GM19463 (cell line): Measurements from ENCODE around the gene SP140L.
"Not testable (repeated sequence)": the region's sequence is repeated elsewhere in the genome, so short reads cannot be mapped to it uniquely, and the experiment has no call there.

Experiments
- ATAC-seq: cut with Tn5 transposase; IDR thresholded peaks from one replicate; pipeline ENCODE4 v1.9.1; 2021; ENCODE audit warnings: mild to moderate bottlenecking, moderate library complexity; ENCODE audit not compliant: unreplicated experiment

The SP140L gene

DNA sequence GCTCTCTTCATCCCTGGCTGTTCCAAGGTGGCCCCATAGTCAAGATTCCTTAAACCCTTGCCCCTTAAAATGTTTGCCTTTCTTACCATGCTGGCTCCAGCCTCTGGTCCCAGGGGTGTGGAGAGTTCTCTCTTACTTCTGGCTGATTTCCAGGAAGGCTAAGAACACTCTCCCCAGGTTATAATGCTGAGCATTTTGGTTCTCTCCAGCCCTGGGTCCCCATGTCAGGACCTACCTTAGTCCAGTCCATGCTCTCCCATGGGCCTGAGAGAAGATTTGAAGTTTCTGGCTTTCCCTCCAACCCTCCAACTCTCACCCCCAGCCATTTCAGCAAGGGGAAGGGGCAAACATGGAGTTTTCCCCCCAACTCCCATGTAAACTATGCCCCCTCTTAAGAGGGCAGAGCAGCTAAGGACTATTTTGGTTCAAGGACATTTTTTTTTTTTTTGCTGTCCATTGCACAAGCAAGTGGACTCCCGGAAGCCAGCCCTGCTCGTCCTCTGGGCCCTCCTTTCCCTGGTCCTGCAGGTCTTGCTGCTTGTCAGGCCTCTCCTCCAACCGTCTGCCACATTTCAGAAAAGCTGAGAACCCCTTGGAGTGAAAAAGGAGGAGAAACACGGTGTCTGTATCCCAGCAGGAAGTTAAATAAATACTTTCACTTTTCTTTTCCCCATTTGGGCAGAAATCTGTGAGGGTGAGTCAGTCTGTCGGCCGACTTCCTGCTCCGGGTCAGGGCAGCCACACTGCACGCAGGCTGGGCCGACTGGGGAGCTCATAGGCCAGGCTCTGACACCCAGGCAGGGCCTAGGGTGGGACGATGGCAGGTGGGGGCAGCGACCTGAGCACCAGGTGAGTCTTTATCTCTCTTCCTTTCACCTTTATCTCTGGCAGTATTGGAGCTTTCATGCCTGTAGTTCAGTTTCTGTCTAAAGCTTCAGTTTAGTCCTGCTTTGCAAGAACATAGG is at the start of gene SP140L:
Gene SP140L (plus strand): TSS at position 741 of the 965 bp plus-strand sequence. CDS start 77 bp downstream, at position 818.
- peak; percentile 92 for ATAC-seq

DNA sequence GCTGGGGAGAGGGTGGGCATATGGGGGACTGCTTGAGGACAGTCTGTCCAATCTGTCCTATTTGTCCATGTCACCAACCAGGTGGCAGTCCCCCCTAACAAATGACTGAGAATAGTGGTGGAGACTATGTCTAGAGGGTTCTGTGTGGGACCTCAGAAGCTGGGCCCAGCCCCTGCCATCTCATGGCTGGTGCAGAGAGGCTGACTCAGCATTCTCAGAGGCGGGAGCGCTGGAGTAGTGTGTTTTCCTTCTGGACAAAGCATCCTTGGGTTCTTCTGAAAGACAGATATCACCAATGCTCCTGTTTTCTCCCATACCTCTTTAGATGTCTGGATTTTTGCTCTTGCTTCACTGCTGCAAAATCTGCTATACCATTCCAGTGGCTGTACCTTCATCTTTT is 44.1 kb upstream of the SP140L start:
- no peak for ATAC-seq

DNA sequence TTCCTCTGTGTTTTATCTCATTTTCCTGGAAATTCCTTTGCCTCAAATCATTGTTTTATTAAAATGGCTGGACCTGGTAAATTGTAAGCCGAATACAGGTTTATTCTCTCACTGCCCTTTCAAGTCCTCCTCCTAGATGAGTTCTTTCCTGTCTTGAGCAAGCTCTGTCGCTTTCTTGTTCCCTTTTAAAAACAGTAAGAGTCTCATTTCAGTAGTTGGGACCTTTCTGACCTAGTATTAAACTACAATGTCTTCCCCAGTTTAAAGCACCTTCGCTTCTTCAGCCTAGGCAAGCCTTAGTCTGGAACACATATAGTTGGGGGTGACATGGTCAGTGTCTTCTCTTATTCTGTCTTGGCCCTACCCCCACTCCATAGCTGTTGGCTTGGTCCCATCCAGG is 40.9 kb upstream of the SP140L start:
- no peak for ATAC-seq

DNA sequence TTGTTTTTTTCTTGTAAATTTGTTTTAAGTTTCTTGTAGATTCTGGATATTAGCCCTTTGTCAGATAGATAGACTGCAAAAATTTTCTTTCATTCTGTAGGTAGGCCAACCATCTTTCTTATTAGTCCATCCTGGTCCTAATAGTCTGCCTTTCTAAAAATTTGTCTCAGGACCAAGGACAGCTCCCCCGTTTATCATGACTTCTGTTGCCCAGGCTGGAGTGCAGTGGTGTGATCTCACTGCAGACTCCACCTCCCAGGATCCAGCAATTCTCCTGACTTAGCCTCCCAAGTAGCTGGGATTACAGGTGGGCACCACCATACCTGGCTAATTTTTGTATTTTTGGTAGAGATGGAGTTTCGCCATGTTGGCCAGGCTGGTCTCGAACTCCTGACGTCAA is 37.7 kb upstream of the SP140L start:
- not testable (repeated sequence) for ATAC-seq

DNA sequence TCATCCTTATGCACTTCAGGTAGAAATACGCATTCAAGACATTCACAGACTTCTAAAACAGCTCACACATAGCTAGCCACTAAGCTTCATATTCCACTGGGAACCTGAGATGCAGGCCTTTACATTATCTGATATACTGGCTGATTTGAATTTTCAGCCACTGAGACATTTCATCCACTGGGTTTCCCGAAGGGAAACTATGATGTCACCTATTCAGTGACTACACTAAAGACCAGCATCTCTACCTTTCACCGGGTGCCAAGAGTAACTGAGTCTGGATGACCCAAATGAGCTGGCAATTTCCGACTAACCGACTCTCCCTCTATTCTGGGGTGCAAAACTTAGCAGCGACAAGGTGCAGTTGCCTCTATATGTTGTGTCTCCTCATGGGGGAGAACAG is 31.8 kb upstream of the SP140L start:
- no peak for ATAC-seq

DNA sequence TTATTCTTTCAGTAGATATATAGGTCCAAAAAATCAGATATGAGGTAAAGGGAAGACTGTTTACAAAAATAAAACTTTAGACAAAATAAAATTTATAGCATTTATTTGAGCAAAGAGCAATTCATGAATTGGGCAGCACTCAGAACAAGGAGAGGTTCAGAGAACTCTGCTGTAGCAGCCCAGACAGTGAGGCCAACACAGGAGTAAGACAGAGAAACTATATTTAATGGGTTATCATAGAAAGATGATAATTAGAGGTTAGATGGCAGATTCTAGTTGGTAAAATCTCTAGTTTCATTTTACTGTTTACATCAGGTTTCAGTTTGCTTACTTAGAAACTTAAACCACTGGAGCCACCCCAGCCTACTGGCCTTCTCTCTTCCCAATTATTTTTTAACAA is 30.1 kb upstream of the SP140L start:
- no peak for ATAC-seq

DNA sequence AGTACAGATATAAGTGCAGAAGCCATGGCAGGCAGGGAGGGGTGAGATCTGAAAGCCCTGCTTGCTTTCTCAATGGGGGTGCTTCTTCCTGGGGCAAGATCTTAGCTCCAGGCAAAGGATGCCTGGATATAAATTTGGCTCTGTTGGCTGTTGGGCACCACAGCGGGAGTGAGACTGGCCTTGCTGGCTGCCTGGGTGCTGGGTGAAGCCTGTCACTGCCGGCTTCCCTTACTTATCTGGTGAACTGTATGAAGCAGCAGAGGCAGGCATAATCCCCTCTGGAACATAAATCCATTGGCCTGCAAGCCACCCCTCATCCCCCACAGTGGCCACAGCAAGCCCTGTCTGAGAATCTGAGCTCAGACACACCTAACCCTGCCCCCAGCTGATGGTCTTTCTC is 27.4 kb upstream of the SP140L start:
- no peak for ATAC-seq

DNA sequence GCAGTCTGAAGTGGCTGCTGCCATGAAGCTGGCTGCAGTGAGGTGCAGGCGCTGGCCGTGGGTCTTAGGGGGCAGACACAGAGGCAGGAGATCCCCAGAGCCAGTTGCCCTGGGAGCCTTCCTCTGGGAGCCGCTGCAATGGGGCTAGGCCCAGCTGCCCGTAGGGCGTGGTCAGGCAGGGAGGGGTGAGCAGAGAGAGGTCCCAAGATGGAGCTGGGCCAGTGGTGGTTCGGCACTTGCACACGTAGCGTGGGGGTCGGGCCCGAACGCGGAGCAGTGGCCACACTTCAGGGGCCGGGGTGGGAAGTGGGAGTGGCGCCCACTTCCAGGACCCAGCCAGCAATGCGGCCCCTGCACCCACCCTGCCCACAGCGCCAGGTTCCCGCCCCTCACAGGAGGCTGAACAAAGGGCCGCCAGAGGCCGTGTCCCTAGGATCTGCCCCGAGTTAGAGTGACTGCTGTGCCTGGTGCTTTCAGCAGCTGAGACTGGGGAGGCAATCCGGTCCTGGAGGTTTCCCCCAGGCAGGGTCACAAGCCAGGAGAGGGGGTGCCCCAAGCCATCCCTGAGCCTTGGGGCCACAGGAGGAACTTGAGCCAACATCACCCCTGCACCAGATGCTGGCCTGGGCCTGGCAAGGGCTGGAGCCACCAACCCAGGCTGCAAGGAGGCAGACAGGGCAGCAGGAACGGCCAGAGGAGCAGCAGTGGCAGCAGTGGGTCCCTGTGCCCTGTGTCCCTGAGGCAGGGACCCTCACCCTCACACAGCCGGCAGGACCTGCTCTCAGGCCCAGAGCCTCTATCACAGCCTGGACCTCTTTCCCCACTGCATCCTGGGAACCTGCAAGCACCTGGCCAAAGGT is 21.3 kb upstream of the SP140L start:
- no peak for ATAC-seq

DNA sequence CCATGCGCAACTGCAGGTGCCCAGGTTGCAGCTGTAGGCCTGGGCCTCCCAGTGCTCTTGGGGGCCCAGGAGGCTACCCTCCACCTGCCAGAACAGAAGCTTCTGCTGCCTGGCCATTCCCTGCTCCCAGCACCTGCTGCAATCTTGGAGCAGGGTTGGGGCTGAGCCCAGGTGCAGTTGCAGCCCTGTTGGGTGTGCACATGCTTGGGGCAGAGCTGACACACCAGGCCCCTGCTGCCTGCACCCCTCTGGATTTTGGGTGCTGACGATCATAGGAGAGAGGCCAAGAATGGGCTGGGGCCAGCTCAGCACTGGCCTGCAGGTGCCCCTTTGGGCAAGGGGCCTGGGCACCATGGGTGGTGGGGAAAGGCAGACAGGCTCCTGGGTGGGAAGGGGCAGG is 20.5 kb upstream of the SP140L start:
- ATAC-seq, result no peak

DNA sequence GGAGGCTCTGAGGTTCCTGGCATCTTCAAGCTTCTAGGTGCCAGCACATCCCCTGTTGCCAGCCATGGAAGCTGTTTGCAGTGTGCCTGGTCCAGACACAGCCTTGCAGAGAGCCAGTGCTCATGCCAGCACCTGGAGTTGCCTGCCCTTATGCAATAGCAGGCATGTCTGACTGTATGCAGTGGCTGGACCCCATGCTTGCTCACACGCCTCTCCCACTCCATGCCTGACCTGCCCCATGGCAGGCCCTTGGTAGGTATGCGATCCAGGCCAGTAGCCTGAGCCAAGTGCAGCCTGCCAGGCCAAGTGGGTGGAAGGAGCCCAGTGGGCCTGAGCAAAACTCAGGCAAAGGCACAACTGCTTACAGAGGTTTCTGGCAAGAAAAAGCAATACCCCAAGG is 19.5 kb upstream of the SP140L start:
- ATAC-seq, result no peak

DNA sequence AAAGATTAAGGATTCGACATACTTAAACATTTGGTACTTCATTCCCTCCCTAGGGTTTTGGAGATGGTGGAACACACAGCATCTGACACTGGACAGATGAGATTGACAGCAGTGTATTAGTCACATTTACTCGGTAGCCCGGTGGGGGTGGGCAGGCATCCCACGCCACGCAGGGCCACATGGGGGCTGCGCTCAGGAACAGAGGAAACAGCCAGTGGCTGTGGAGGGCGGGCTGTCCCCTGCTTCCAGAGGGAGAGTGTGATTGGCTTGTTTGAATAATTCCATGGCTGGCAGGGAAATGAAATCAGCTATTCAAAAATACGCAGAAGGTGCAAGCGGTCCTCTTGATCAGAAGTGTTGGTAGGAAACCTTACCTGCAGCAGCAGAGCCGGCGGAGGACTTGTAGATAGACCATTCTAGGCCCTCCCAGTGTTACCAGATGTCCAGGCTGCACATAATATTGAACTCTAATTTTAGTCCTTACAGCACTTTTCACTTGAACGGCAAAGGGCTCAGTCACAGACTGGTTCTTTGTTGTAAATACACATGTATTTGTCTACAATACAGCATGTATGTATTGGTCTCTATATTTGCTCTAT is 18.5 kb upstream of the SP140L start:
- ATAC-seq, result no peak

DNA sequence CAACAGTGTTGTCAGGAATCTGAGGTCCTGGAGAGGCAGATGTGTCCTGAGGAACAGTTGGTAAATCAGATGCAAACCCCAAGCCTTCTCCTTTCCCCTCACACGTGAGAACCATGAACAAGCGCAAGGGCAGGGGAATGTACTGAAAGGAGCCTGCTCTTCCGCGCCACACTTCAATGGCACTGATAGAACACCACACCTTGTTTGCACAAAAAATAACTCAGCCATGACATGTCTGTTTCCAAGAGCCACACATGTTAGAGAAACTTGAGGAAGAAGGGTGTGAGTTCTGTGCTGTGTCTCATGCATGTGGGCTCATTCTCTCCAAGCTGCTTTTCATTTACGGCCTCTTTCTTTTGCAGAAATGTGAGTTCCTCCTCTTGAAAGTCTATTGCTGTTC is 16.2 kb upstream of the SP140L start:
- ATAC-seq, result not testable (repeated sequence)

DNA sequence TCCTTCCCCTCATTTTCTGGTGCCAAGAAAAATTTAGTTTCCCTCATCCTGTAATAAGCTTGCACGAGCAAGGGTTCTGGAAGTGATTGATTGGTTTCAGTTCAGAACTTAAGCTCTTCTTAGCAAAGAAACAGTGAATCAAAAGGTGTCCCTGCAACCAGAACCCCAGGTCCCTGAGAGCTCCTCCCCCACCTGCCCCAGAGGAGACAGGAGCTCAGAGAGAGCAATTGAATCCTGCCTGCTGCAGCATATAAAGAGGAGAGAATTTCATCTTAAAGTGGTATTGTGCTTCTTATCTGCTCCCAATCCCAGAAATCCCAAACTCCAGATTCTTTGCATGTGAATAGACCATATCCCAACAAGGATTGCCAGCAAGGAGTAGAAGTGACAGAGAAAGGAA is 15.4 kb upstream of the SP140L start:
- ATAC-seq, result not testable (repeated sequence)

DNA sequence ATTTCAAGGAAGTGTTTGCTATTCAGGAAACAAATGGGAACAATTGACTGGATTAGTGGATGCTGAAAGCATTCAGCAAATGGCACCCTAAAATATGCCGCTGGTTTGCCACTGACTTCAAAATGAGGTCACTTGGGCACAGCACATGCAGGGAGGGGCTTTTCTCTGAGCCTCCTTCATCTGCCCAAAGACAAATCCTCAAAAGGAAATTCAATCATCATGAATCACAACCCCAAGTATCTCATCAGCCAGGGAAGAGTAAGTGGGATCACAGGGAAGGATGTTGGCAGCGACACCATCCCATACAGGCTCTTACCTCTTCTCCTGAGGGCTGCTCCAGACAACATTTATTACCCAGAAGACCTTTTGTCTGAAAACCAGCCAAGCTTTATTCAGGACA is 14.4 kb upstream of the SP140L start:
- no peak for ATAC-seq

DNA sequence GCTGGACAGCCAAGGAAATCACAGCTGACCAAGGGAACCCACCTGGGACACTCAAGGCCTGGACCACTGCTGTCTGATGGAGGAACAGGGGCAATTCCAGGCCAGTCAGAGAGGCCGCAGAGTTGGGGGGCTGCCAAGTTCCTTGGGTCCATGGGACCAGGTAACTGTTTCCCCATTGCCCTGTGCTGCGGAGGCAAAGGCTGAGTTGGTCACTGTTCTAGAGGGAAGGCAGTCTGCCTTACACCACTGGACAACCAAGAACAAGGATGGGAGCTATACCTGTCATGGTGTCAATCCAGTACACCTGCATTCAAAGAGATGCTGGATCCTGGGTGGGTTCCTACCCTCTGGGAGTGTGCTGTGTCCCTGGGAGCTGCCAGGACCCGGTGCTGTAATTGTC is 9.6 kb upstream of the SP140L start:
- no peak for ATAC-seq

DNA sequence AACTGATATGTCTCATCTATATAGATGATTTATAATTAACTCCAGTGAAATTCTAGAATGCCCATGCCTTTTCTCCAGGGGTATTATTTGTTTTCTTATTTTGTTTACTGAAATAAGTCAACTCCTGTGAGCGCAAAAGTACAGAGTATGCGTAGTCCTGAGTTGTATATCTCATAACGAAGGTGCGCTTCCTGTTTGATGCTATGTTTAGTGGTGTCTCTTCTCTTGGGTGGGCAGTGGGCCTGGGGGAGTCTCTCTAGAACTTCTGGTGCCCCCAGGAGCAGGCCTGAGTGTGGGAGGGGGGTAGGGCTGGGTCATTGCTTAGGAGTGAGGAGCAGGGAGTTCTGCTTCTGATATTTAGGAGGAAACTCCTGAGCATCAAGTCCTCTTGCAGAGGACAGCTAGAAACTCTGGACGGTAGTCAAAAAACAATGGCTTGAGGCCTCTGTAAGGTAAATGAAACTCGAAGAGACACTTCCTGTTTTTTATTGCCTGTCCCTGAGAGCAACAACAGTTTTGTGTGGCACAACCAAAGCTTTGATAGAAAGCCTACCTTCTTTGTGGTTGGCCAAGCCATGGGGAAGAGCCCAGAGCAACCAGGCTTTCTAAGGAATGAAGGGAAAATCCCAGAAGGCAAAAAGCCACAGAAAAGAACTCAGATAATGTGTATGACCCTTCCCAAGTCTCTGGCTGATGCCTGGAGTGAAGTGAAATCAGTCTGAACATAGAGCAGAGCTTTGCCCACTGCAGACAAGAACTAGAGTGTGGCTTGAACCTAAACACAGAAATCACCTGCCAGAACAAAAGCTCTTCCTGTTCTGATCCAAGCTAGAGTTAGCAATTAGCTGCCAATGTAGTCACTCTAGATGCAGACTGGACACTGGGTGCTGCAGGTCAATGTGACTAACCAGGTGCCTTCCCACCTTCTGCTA is 8.5 kb upstream of the SP140L start:
- peak; percentile 30 for ATAC-seq

DNA sequence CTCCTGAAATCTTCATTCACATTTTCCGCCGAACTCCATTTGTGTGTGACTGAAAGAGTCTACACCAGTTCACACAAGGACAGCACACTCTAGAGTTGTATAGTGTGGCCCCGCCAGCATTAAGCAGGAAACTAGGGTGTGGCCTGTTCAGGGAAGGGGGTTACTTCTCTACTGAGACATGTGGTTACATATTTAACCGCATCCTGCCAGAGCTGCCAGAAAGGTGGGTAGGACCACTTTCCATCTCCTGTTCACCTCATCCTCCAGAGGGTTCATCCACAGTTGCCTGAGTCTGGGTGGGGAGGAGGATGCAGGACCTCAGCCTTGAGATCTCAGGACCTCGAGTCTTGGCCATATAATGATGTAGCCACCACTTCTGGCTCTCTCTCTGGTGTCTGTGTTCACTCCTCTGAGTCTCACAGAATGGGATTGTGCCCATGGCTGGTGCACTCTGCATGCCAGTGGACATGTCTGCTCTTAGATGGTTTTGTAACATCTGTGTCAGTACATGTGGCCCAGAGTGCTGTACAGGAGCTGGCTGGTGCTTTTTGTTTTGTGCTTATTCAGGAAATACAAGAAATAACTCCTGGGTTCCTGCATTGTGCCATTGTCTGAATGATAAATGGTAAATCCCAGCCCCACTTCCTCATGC is 7.7 kb upstream of the SP140L start:
- ATAC-seq, result peak; percentile 82

DNA sequence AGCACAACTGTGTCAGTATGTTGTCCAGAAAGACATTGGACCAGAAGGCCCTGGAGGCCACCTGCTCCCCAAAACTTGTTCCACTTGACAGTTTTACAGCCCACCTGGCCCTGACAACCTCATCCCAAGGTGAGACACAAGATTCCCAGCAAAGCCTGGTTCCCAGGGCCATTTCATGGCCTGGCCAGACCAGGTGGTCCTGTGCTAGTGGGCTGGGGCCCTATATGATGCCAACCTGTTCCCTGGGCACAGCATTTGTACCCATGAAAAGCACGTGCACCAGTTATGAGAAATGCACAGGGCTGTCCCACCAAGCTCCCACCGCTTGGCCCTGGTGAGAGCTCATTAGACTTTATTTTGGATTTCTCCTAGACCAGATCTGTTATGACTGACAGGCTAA is 6.0 kb upstream of the SP140L start:
- ATAC-seq, result no peak

DNA sequence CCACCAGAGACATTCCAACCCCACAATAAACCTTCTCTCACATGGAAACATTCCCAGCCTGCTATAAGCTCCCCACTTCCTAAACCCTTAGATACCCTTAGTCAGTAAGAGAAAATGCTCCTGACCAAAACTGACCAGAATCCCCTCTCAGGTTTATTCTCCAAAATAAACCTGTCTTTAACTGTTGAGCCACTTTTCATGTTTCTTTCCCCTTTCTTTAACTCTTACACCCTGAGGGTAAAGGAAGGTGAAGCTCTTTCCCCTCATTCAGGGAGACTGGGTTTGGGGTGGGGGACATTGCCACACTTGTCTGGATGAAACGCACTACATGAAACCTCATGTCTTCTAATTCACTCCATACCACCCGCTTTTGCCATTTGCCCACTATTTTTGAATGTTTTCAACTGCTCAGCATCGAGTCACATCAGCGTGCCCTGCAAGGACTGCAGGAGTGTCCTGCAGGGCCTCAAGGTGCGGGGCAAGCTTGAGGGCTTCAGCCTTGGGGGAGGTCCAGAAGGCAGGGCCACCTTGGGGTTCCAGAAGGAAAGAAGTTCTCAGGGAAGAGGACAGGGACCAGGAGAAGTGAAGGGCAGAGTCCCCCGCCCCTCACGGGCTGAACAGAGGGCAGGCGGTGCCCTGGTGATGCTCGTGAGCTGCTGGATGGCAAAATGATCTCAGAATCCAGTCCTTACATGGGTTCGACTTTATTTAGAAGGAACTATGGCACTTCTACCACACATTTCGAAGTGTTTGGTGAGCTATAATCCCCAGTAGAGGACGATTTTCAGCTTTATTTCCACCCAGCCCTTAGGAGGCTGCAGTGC is 4.2 kb upstream of the SP140L start:
- no peak for ATAC-seq
